Endothelial cell of hepatic sinusoid (primary cell): ENCODE measurements around the gene CPNE6.
"Not testable (repeated sequence)": the region's sequence is repeated elsewhere in the genome, so short reads cannot be mapped to it uniquely, and the experiment has no call there.

Experiments
- in situ Hi-C: cut with HindIII; loops from 2 replicates; pipeline ENCODE4 v1.10.0; 2017; ENCODE audit warnings: low sequenced_read_pairs

The CPNE6 gene

GRCh38 chr14:24071144-24071697 lies at the start of gene CPNE6:
TSS of gene CPNE6 (plus strand) at chr14:24071562. CDS start at chr14:24072937, 1,375 bp downstream.
- in situ Hi-C loops, result no loop called here

GRCh38 chr14:24024939-24025418 lies 46.4 kb upstream of the CPNE6 start:
- in situ Hi-C loops, result not testable (repeated sequence)

- in situ Hi-C loops, result not testable (repeated sequence)
These were observed 41.7 kb upstream of the CPNE6 start for GRCh38 chr14:24029687-24030086.

- in situ Hi-C loops, result not testable (repeated sequence)
These were observed 40.0 kb upstream of the CPNE6 start for GRCh38 chr14:24031331-24031730.

GRCh38 chr14:24032727-24033418 lies 38.5 kb upstream of the CPNE6 start:
- in situ Hi-C loops, result no loop called here

- in situ Hi-C loops, result not testable (repeated sequence)
These were observed 35.6 kb upstream of the CPNE6 start for GRCh38 chr14:24035769-24036168.

GRCh38 chr14:24036169-24036962 lies 35.0 kb upstream of the CPNE6 start:
- in situ Hi-C loops, result no loop called here

GRCh38 chr14:24036963-24037657 lies 34.3 kb upstream of the CPNE6 start:
- in situ Hi-C loops, result not testable (repeated sequence)

- in situ Hi-C loops, result no loop called here
These were observed 33.7 kb upstream of the CPNE6 start for GRCh38 chr14:24037658-24038037.

- in situ Hi-C loops, result no loop called here
These were observed 32.7 kb upstream of the CPNE6 start for GRCh38 chr14:24038686-24039085.

GRCh38 chr14:24040692-24041091 lies 30.7 kb upstream of the CPNE6 start:
- in situ Hi-C loops, result no loop called here

- in situ Hi-C loops, result no loop called here
These were observed 28.6 kb upstream of the CPNE6 start for GRCh38 chr14:24042746-24043145.

GRCh38 chr14:24049002-24049401 lies 22.4 kb upstream of the CPNE6 start:
- in situ Hi-C loops, result not testable (repeated sequence)

- in situ Hi-C loops, result not testable (repeated sequence)
These were observed 20.6 kb upstream of the CPNE6 start for GRCh38 chr14:24050753-24051152.

- in situ Hi-C loops, result no loop called here
These were observed 20.1 kb upstream of the CPNE6 start for GRCh38 chr14:24051176-24051788.

GRCh38 chr14:24051789-24052655 lies 19.3 kb upstream of the CPNE6 start, which contains the start of gene CARMIL3:
TSS of gene CARMIL3 (plus strand) at chr14:24052009. CDS start at chr14:24052154, 145 bp downstream.
- in situ Hi-C loops, result no loop called here

- in situ Hi-C loops, result no loop called here
These were observed 18.5 kb upstream of the CPNE6 start for GRCh38 chr14:24052656-24053547.

- in situ Hi-C loops, result no loop called here
These were observed 17.6 kb upstream of the CPNE6 start for GRCh38 chr14:24053548-24054323.
